ENCODE data around the gene OXTR.

OXTR gene

GRCh38 chr3:8734137-8734878, 35.1 kb downstream of the OXTR start:
- DNase-seq (ENCODE audit: low spot score) = no peak

GRCh38 chr3:8733332-8734094, 35.9 kb downstream of the OXTR start, which contains the start of gene CAV3:
Gene CAV3, plus strand, starts transcription at chr3:8733802. Its CDS starts 75 bp downstream, at chr3:8733877.
- TF ChIP-seq, protein P1, sequence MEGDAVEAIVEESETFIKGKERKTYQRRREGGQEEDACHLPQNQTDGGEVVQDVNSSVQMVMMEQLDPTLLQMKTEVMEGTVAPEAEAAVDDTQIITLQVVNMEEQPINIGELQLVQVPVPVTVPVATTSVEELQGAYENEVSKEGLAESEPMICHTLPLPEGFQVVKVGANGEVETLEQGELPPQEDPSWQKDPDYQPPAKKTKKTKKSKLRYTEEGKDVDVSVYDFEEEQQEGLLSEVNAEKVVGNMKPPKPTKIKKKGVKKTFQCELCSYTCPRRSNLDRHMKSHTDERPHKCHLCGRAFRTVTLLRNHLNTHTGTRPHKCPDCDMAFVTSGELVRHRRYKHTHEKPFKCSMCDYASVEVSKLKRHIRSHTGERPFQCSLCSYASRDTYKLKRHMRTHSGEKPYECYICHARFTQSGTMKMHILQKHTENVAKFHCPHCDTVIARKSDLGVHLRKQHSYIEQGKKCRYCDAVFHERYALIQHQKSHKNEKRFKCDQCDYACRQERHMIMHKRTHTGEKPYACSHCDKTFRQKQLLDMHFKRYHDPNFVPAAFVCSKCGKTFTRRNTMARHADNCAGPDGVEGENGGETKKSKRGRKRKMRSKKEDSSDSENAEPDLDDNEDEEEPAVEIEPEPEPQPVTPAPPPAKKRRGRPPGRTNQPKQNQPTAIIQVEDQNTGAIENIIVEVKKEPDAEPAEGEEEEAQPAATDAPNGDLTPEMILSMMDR (IDR thresholded peaks at IDR 0.05; ENCODE audit: extremely low read depth, missing control alignments) = no peak

More at GRCh38 chr3:8734137-8734878, 35.1 kb downstream of the OXTR start:
- TF ChIP-seq, protein P1 (IDR thresholded peaks at IDR 0.05; ENCODE audit: extremely low read depth, missing control alignments) = no peak

DNA sequence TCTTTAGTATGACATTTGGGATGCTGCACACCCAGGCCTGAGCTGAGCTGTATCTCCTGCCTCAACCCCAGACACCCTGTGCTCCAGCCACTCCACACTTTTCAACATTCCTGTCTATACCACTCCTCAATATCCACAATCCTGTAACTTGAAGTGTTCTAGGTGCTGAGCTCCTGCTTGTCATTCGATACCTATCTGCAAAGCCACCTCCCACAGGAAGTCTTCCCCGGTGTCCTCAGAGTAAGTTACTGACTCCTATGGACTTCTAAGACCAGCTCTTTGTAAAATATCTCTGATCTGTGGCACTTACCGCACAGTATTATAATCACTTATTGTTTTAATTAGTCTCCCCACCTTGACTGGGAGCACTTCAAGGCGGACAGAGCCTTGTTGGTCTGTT, 37.0 kb downstream of the OXTR start:
- no peak for DNase-seq (ENCODE audit: low spot score)
- TF ChIP-seq, protein P1 (IDR thresholded peaks at IDR 0.05; ENCODE audit: extremely low read depth, missing control alignments) = no peak

More at GRCh38 chr3:8733332-8734094, 35.9 kb downstream of the OXTR start, which contains the start of gene CAV3:
- DNase-seq (ENCODE audit: low spot score) = no peak

DNA sequence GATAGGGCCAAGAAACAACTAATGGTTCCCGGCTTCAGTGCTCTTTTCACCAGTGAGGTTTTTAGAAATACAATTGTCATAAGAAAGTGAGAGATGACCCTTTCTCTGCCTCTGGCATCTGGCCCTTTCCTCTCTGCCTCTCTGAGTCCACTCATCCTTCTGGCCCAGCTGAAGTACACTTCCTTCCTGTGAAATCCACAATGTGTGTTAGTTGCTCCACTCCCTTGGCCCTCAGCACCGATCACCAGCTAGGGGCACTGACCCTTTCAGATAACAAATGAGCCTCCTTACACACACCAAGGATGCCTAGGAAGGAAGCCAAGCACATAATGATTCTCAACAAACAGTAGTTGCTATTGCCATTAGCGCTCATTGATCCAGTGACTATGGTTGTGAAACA, 38.8 kb downstream of the OXTR start:
- DNase-seq (ENCODE audit: low spot score) = no peak
- TF ChIP-seq, protein P1 (IDR thresholded peaks at IDR 0.05; ENCODE audit: extremely low read depth, missing control alignments) = no peak

GRCh38 chr3:8729479-8729878, 39.9 kb downstream of the OXTR start:
- DNase-seq (ENCODE audit: low spot score) = no peak
- TF ChIP-seq, protein P1 (IDR thresholded peaks at IDR 0.05; ENCODE audit: extremely low read depth, missing control alignments) = no peak

- no peak for DNase-seq (ENCODE audit: low spot score)
- TF ChIP-seq, protein P1 (IDR thresholded peaks at IDR 0.05; ENCODE audit: extremely low read depth, missing control alignments) = no peak
These were observed 41.6 kb downstream of the OXTR start for GRCh38 chr3:8727605-8728512.
